Tibial artery (tissue), 4 donors: Measurements from ENCODE around the gene M6PR.

Experiments used
- DNase-seq, 2 donors: peaks; one replicate each; pipeline ENCODE4 v3.0.0-alpha.2; 2019
- H3K27ac ChIP-seq, 2 donors: fragments of 200-600 bp; sonication (generic) in 1 of 2; 1 replicate in 1 of 2; 2 replicates in 1 of 2; pipeline ENCODE4 v1.5.1; 2018 to 2019; ENCODE audit warnings: mild to moderate bottlenecking in 1 of 2
- H3K27me3 ChIP-seq, 2 donors: fragments of 200-600 bp; sonication (generic) in 1 of 2; one replicate each; pipeline versions ENCODE4 v1.5.1 to v1.6.0; 2016 to 2019
- H3K36me3 ChIP-seq, 3 donors: fragments of 200-600 bp; sonication (generic) in 2 of 3; one replicate each; pipeline ENCODE4 v1.5.1; 2016 to 2019; ENCODE audit warnings: mild to moderate bottlenecking in 2 of 3
- H3K4me1 ChIP-seq, 4 donors: fragments of 200-600 bp; sonication (generic) in 2 of 4; 1 replicate in 3 of 4; 2 replicates in 1 of 4; pipeline ENCODE4 v1.5.1; 2016 to 2019
- H3K4me3 ChIP-seq, 2 donors: fragments of 200-600 bp; sonication (generic) in 1 of 2; 1 replicate in 1 of 2; 2 replicates in 1 of 2; pipeline ENCODE4 v1.5.1; 2018 to 2019; ENCODE audit warnings: mild to moderate bottlenecking in 2 of 2
- H3K9me3 ChIP-seq, 3 donors: fragments of 200-600 bp; sonication (generic) in 1 of 3; one replicate each; pipeline ENCODE4 v1.5.1; 2016 to 2019
- intact Hi-C: fragments of 100-400 bp; cut with DNase I; formaldehyde crosslinking; loops from one replicate; pipeline ENCODE4 v1.15.0; 2023; ENCODE audit warnings: low total_unique reads
- TF ChIP-seq, protein P1 (sequence below), 2 experiments: fragments of 200-600 bp in 1 of 2; fragments of 450-650 bp in 1 of 2; IDR thresholded peaks; one replicate each; pipeline ENCODE4 v1.5.1; 2017 to 2019; ENCODE audit warnings: antibody characterized with exemption in 2 of 2, mild to moderate bottlenecking in 1 of 2, moderate library complexity in 1 of 2

Gene M6PR

DNA sequence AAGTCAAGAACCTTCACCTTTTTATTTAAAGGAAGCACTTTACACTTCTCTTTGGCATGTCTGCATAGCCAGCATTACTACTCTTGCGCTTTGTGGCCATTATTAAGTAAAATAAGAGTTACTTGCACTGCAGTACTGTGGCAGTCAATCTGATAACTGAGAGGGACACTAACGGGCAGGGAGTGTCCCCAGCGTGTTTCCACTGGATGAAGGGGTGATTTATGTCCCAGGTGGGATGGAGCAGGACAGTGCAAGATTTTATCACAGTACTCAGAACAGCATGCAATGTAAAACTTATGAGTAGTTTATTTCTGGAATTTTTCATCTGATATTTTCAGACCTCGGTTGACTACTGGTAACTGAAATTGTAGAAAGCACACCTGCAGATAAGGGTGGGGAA, 8.1 kb upstream of the M6PR start:
- no peak for DNase-seq
- Histone ChIP-seq H3K4me1 (no peaks in the 10 kb centered on the region), H3K36me3 (no peaks in the 10 kb centered on the region), H3K27ac (no peak overlapping the region), H3K27me3 (no peaks in the 10 kb centered on the region), H3K4me3 (no peak overlapping the region), H3K9me3 (no peaks in the 10 kb centered on the region)
- TF ChIP-seq, protein P1, sequence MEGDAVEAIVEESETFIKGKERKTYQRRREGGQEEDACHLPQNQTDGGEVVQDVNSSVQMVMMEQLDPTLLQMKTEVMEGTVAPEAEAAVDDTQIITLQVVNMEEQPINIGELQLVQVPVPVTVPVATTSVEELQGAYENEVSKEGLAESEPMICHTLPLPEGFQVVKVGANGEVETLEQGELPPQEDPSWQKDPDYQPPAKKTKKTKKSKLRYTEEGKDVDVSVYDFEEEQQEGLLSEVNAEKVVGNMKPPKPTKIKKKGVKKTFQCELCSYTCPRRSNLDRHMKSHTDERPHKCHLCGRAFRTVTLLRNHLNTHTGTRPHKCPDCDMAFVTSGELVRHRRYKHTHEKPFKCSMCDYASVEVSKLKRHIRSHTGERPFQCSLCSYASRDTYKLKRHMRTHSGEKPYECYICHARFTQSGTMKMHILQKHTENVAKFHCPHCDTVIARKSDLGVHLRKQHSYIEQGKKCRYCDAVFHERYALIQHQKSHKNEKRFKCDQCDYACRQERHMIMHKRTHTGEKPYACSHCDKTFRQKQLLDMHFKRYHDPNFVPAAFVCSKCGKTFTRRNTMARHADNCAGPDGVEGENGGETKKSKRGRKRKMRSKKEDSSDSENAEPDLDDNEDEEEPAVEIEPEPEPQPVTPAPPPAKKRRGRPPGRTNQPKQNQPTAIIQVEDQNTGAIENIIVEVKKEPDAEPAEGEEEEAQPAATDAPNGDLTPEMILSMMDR (IDR thresholded peaks at IDR 0.05): no peak
- intact Hi-C loops: loop anchor here (10.0 kb wide), 1 partner anchor 77 kb away; no protein-coding TSS in a partner anchor

DNA sequence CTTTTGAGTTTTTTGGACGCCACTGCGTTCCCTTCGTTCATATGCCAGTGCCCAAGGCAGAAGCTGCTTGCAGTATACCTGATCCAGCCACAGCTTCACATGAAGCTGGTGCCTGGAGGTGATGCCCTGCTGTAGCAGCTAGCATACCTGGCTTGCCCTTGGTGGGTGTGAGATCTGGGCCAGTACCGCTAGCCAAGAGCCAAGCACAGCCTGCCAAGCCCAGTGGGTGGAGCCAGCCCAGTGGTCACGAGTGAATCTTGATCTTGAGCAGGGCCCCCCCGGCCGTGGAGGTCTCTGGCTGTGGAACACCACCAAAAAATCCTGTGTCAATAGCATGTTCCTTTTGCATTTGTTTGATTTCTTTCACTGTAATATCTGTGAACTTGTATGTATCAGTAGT, 7.3 kb upstream of the M6PR start:
- Histone ChIP-seq H3K27ac (no peak overlapping the region), H3K27me3 (no peaks in the 10 kb centered on the region), H3K4me3 (no peak overlapping the region), H3K9me3 (no peaks in the 10 kb centered on the region), H3K4me1 (no peaks in the 10 kb centered on the region), H3K36me3 (no peaks in the 10 kb centered on the region)
- intact Hi-C loops: loop anchor here (10.0 kb wide), 1 partner anchor 78 kb away; no protein-coding TSS in a partner anchor
- DNase-seq: no peak
- TF ChIP-seq, protein P1 (IDR thresholded peaks at IDR 0.05): no peak

DNA sequence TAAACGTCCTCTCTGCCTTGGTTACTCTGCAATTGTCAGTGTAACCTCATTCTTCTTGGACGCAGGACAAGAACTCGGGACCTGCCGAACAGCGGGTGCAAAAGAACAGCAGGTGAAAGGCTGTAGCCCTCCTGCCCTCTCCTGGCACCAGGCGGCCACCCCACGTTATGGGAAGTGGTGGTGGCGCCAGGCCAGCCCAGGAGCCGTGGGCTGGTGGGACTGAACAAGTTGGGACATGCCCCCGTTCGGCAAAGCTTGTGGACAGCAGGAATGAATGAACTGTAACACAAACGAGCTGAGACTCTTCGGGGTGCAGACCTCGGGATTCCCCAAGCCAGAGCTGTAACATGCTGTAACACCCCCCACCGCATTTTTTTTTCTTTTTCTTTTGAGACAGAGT, 6.6 kb upstream of the M6PR start:
- DNase-seq: no peak
- no peak overlapping the region for H3K27ac ChIP-seq
- intact Hi-C loops: loop anchor here (10.0 kb wide), 1 partner anchor 79 kb away; no protein-coding TSS in a partner anchor
- no peaks in the 10 kb centered on the region for H3K27me3 ChIP-seq
- H3K4me3 ChIP-seq: no peak overlapping the region
- TF ChIP-seq, protein P1 (IDR thresholded peaks at IDR 0.05): no peak
- peaks cover 0 to 3% (median 0%) of the 10 kb centered on the region in 4 donors for H3K4me1 ChIP-seq
- no peaks in the 10 kb centered on the region for H3K9me3 ChIP-seq
- H3K36me3 ChIP-seq: no peaks in the 10 kb centered on the region

DNA sequence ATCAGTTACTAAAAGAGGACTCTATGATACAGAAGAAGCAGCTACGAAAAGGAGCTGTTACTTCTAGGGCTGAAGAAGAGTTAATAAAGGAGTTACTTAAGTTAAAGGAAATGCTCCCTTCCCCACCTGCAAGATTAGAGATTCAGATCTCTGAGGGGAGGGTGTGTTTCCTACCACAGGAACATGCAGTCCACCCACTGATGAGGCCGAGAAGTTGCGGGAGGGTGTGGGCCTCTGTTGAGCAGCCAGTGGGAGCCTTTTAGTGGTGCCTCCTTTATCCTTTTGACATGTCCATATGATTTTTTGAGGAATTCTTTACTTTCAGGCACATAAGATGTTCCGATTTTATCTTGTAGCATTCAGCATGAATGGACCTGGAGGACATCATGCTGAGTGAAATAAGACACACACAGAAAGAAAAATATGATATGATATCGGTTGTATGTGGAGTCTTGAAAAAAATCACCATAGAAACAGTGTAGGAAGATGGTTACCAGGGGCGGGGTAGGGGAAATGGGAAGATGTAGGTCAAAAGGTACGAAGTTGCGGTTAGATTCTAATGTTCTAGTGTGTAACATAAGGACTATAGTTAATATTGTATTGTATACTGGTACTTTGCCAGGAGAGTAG, 4.4 kb upstream of the M6PR start:
- Histone ChIP-seq H3K27me3 (no peaks in the 10 kb centered on the region), H3K9me3 (no peaks in the 10 kb centered on the region), H3K36me3 (no peaks in the 10 kb centered on the region), H3K27ac (no peak overlapping the region), H3K4me3 (no peak overlapping the region), H3K4me1 (peaks cover 0 to 9% (median 2%) of the 10 kb centered on the region in 4 donors)
- DNase-seq: no peak
- TF ChIP-seq, protein P1 (IDR thresholded peaks at IDR 0.05): no peak
- intact Hi-C loops: loop anchor here (10.0 kb wide), 1 partner anchor 81 kb away; no protein-coding TSS in a partner anchor

DNA sequence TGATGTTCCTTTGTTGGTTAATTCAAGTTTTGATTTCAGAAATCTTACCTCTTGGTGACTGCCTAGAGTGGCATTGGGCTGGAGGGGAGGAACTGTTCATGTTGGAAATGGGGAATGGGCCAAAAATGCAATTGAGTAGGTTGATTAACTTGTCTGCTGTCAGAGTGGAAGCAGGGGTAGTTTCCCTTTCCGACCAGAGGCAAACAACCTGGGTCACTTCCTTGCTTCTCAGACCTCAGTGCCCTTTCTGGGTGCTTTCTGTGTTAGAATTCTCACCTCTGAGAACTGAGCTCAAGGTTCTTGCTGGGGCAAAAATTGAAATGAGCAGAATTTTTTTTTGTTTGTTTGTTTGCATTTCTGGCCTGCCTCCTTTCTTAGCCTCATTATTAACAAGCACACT, 2.3 kb upstream of the M6PR start:
- Histone ChIP-seq H3K9me3 (no peaks in the 10 kb centered on the region), H3K27ac (no peak overlapping the region), H3K4me1 (peaks cover 0 to 28% (median 20%) of the 10 kb centered on the region in 4 donors), H3K4me3 (no peak overlapping the region), H3K36me3 (no peaks in the 10 kb centered on the region), H3K27me3 (no peaks in the 10 kb centered on the region)
- DNase-seq: no peak
- intact Hi-C loops: loop anchor here (10.0 kb wide), 1 partner anchor 83 kb away; no protein-coding TSS in a partner anchor
- TF ChIP-seq, protein P1 (IDR thresholded peaks at IDR 0.05): no peak
